GM18499 (cell line): ENCODE measurements around the gene TMEM151B.
"Not testable (repeated sequence)": the region's sequence is repeated elsewhere in the genome, so short reads cannot be mapped to it uniquely, and the experiment has no call there.

Source experiments
- ATAC-seq: cut with Tn5 transposase; IDR thresholded peaks from one replicate; pipeline ENCODE4 v1.9.1; 2021; ENCODE audit warnings: moderate number of reproducible peaks; ENCODE audit not compliant: insufficient read depth, unreplicated experiment

Gene TMEM151B

DNA sequence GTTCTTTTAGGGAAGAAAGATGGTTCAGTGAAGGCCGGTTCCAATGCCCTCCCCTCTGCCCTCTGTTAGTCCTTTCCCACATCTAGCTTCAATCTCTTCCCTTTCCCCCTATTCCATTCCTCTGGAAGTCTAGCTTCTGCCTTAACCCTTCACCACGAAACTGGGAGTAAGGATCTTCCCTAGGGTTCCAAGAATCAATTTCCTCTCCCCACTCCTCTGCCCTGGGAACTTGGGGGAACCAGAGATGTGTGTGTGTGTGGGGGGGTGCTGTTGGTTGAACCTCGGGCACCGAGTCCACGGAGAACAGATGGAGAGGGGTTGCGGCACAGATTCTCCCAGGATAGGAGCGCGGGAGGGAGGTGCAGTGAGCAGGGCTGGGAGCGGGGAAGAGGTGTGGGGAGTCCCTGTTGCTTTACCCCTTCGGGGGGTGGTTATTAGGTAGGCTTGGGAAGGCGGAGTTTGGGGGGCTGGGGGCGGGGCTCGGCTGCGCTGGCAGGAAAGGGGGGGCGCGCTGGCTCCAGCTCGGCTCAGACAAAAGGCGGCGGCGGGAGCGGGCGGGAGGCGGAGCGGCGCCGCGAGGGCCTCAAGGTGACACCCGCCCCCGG lies at the start of gene TMEM151B:
Gene TMEM151B (plus strand): TSS at position 530 of the 605 bp plus-strand sequence. CDS start 293 bp downstream, outside the sequence.
- no peak for ATAC-seq

DNA sequence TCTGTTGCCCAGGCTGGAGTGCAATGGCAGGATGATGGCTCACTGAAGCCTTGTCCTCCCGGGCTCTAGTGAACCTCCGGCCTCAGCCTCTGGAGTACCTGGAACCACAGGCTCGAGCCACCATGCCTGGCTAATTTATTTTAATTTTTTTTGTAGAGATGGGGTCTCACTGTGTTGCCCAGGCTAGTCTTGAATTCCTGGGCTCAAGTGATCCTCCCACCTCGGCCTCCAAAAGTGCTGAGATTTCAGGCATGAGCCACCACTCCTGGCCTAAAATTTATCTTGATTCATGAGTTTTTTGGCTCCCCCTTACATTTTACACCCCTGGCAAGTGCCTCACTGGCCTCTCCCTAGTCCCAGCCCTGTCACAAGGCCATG lies 49.3 kb upstream of the TMEM151B start:
- ATAC-seq = no peak

DNA sequence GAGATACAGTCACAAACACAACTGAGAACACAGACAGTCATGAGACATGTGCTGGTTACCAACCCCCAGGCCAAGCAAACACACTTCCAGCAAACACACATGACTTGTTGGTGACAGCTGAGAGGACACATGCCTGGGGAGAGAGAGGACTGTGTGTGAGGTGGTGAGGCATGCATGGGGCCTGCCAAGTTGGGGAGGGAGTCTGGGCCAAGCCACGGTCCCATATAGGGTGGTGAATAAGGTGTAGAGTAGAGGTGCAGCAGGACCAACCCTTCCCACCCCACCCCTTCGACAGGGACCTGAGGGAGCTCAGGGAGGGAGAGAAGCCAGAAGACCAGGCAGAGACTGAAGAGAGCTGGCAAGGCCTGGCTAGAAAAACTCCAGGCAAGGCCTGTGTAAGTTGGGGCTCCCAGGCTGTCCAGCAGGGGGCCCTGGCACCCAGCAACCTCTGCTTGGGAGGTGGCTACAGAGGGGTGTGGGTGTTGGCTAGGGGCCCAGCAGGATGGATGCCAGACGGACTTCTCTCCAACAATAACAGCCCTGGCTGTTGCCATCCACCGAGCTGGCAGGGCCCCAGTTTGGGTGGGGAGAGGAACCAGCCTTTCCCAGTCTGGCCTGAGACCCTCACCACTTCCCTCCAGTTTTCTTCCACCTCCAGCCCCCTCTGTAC lies 48.8 kb upstream of the TMEM151B start:
- ATAC-seq = no peak

DNA sequence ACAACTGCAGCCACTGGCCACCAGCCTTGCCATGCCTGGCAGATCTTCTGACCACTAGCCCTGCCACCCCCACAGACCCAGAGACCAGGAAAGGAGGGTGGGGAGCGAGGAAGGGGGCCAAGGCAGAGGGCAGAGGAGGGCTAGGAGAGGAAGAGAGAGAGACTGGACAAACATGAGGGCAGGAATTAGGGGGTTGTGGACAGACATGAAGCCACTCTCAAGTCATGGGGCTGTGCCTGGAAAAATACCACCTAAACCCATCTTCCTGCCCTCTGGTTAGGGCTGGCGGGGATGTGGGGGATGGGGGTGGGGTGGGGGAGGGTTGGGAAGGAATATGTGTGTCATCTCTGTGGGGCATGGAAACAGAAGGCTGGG lies 48.3 kb upstream of the TMEM151B start:
- no peak for ATAC-seq

DNA sequence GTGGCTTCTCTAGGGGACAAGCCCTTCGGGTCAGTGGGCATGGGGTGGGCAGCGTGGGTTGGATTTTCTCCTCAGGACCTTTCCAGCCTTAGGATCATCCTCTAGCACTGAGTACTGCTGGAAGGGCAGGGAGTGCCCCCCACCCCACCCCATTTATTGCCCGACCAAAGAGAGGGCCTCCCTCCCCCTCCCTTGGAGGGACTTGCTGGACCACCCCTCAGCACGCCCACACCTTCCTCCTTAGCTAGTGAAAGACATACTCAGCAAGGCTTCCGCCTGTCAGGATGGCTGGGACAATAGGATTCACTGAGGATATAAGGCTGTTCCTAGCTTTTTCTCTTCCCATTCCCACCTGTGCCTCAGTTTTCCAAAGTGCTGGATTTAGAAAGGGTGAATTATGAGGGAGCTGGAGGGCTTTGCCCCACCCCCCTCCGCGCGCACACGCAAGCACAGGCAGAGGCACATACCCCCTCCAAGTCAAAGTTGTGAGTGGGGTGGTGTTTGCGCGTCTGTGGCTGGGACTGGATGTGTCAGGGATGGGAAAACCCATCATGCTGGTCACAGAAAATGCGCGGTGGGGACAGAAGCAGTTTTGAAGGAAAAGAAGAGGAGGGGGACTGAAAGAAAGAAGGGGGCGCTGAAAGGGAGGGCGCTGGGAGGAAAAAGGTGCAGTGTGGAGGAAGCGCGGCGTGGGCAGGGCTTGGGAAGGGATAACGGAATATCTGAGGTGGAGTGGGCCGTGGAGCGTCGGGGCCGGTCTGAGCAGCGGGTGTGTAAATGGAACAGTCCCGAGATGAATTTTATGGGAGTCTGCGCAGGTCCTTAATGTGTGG lies 47.5 kb upstream of the TMEM151B start:
- no peak for ATAC-seq

DNA sequence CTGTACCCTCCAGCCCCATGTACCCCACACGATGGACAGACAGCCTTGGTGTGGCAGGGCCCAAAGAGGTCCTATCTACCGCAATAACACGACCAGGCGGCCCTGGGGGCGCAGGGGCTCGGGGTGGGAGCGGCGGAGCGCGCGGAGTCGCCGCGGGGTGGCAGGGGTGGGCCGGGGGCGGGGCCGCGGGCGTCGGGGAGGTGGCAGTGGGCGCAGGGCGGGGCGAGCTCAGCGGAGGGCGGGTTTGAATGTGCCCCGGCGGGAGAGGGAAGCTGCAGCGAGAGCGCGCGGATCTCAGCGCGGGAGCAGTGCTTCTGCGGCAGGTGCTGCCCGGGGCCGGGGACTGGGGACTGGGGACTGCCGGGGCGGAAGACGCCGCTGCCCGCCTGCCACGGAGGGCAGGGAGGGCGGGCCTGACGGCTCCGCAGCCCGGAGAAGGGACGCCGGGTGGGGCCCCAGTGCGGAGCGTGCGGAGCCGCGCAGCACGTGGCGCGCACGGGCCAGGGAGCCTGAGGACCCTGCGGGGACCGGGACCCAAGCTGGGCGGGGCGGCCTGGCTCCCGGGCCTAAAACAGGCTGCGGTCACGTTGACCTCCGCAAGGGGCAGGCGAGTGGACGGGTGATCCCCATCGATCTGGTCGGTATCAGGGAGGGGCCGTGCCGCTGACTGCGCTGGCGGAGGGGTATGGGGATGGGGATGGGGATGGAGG lies 46.8 kb upstream of the TMEM151B start, which contains the start of gene SLC29A1:
Gene SLC29A1 (plus strand): TSS at position 277 of the 710 bp plus-strand sequence. CDS start 3,719 bp downstream, outside the sequence.
- ATAC-seq = no peak

DNA sequence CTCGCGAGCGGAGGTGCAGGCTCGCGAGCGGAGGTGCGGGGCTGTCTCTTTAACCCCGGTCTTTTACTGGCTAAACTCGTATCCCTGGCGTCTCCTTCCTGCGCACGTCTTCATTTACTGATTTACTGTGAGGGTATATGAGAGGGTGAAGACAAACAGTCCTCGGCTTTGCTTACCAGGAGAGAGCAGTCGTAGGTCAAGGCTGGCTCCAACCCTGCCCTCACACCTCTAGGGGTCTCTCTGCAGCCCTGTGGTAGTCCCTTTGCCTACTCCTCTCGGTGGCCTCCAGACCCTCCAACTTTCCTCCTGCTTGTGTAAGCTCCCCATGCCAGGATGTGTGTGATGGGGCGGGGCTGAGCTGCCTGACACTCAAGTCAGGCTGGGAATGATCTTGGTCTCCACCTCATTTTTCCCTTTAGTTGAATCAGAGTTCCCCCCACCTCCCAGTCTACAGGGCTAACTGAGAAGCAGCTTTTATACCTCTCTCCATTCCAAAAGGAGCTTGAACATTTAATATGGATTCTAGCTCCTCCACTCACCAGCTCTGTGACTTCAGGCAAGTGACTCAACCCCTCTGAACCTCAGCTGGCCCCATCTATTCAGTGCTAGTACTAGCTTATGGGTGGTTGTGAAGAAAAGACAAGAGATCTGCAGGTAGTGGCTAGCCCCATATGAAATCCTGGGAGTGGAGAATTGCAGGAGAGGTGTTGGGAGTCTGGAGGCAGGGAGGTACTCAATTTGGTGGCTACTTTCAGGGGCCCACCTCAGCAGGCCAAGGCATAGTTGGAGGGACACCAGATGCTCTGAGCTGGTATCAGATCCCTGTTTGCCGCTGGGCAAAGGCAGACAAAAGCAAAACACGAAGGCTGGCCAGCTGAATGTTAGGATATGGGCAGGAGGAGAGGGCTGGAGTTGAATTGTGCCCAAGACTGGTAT lies 46.0 kb upstream of the TMEM151B start:
- no peak for ATAC-seq

DNA sequence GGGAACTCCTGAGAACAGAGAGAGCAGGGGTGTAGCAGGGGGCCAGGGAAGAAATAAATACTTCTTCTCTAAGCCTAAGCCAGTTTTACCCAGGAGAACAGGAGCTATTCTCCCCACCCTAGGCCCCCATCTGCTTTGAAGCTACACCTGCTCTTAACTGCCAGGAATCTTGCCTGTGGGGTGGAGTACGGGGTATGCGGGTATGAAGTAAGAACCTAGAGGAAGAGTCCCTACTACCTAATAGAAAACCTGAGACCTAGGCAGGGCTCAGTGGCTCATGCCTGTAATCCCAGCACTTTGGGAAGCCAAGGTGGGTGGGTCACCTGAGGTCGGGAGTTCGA lies 45.3 kb upstream of the TMEM151B start:
- ATAC-seq = no peak

DNA sequence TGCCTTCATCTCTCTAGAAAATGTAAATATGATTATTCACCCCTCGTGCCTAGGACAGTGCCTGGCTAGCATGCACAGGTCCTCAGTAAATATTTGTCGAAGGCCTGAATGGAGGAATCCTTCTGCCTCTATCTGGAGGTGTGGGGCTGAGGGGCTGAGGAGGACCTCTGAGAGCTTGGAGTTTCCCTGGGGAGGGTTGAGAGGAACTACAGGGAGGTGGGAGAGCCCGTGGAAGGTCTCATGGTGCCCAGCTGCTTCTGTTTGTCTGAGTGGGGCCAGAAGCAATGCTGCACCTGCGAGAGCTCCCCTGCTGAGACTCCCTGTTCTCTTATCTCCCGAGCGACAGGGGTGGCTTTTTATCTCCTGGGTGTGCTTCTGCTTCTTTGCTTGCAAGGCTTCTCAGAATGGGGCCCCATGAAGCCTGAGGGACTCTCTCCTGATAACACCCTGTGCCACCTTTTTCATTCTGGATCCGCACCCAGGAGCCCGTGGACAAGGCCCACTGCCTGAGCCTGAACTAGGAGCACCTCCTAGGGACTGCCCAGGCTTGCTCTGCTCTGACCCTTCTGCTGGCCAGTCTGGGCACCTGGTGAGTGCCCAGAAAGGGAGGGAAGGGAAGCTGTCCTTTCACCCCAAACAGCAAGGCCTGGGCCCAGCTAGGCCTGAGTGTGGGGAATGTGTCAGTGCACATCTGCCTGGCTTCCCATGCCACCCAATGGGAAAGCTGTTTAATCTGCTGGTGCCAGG lies 44.5 kb upstream of the TMEM151B start:
- ATAC-seq = no peak

DNA sequence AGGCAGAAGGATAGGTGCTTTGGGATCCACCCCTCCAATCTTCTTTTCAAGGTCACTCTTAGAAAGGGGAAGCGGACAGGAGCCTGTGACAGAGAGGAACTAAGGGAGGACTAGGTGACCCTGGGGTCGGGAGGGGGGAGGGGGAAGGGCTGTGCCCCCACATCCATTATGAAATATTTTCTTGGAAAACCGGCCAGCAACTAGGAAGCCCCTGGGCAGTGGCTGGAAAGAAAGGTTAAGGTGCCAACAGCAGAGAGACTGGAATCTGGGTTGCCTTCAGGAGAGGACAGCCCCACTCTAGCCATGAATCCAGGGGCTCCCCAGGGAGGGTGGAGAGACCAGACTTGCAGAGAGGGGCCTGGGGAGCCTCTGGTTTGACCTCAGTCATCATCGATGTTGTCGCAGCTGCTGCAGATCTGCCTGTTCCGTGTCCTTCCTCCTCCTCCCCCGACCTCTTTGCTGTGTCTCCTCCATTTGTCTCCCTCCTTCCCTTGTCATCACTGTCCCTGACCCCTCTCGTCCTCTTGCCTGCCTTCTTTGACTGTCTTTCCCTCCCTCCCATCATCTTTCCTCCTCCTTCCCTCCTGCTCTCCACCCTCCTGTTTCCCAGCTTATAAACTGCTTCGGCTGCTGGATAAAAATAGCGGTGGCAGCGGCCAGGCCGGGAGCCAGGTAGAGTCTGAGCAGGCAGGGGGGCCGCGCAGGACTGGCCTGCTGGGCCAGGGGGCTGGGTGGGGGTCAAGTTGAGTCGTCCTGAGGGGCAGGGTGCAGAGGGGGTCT lies 43.7 kb upstream of the TMEM151B start:
- ATAC-seq = no peak

DNA sequence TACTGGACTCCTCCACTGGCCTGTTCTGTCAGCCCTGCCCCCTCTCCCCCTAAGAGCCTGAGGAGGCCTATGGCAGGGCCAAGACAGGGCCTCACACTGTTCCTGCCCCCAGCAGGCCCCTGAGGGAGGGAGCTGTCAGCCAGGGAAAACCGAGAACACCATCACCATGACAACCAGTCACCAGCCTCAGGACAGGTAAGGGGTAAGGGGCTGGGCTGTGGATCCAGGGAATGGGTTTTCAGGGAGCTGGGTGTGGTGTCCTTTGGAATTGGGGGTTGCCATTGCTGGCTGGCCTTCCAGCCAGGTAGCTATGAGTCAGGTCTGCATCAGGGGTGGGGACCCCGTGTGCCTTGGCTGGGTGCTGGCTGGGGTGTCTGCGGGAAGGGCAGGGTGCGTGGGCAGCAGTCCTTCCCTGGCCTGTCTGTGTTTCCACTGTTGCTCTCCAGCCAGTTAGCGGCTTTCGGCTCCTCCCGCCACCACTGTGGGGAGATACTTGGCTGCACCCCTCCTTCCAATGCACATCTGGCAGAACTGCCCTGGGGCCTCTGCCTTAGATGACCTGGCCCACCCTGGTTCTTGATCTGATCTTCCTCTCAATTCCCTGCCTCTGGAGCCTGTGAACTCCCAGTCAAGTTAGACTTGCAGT lies 43.0 kb upstream of the TMEM151B start:
- ATAC-seq = no peak

DNA sequence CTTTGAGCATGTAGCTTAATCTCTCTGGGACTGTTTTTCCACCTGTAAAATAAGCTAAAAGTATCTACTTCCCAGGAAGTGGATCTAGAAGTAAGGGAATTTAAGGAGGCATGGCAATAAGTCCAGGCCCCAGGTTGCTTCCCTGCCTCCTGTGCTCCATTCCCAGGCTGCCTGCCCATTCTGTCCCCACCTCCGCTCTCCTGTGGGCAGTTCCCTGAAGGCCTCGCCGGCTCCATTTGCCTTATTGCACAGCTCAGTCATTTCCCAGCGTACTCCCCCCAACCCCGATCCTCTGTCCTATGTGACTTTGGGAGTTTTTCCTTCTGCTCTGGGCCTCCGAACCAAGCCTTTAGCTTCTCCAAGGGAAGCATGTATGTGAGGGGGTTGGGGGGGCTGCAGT lies 42.2 kb upstream of the TMEM151B start:
- no peak for ATAC-seq

DNA sequence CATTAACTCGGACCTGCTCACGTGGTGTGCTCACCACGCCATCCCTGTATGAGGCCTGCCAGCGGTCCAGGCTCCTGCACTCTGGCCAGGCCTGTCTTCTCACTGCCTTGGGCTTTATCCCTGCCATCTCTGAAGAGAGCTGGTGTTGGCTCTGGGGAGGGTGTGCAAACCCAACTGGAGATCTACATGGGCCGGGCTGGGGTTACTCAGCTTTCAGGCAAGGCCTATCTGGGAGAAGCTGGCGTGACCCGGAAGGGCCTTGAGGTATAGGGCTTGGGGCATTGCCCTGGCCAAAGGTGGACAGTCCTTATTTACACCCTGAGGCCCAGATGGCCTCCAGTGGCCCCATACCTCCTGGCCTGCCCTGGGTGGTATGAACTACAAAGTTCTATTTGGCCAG lies 41.8 kb upstream of the TMEM151B start:
- ATAC-seq = no peak

DNA sequence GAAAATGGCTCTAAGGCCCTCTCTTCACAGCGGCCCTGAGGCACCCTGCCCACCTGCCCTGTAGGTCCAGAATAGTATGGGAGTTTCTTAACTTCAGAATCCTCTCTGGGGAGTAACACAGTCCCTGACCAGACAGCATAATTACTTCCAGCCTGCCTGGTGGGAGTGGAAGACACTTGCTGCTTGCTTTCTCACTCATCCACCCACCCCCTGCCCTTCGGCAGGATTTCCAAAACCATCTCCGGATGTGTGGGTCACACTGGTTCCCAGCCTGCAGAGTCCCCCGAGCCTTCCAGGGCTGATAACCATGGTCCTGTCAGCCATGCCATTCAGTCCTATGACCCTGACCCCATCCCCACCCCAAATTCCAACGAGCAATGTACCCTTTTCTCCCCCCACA lies 41.4 kb upstream of the TMEM151B start:
- ATAC-seq = no peak

DNA sequence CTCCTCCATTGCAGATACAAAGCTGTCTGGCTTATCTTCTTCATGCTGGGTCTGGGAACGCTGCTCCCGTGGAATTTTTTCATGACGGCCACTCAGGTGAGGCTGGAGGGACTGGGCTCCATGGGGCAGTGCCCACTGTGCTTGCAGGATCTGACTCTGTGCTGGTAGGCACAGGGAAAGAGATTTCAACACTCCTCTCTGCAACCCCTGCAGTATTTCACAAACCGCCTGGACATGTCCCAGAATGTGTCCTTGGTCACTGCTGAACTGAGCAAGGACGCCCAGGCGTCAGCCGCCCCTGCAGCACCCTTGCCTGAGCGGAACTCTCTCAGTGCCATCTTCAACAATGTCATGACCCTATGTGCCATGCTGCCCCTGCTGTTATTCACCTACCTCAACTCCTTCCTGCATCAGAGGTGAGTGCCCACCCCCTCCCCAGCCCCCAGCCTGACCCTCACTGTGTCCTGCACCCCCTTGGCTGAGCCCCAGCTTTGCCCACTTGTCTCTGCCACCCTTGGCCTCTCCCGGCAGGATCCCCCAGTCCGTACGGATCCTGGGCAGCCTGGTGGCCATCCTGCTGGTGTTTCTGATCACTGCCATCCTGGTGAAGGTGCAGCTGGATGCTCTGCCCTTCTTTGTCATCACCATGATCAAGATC lies 40.7 kb upstream of the TMEM151B start:
- no peak for ATAC-seq

DNA sequence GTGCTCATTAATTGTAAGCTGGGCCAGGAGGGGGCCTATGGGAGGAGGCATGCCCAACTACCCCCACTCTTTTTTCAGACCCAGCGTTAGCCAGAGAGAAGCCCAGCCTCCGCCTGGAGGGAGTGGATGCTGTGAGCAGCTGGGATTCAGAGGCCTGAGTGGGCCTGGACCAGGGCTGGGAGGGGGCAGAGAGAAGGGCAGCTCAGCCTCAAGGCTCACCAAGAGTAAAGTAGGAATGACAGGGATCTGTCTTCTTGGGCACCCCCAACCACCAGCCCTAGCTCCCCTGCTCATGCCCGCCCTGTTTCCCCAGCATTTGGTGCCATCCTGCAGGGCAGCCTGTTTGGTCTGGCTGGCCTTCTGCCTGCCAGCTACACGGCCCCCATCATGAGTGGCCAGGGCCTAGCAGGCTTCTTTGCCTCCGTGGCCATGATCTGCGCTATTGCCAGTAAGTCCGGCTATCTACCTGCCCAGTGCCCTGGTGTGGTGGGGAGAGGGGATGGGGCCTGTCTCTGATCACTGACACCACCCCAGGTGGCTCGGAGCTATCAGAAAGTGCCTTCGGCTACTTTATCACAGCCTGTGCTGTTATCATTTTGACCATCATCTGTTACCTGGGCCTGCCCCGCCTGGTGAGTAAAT lies 40.1 kb upstream of the TMEM151B start:
- ATAC-seq = no peak

DNA sequence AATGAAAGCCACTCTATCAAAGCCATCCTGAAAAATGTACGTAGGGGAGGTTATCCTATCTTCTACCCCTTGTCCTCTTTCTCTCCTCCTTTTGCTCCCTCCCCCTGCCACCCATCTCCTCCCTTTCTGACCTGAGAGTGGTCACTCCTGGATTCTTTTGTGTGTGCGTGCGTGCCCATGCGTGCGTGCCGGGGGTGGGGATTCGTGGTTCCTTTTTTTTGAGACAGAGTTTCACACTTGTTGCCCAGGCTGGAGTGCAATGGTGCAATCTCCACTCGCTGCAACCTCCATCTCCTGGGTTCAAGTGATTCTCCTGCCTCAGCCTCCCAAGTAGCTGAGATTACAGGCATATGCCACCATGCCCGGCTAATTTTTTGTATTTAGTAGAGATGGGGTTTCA lies 38.8 kb upstream of the TMEM151B start:
- not testable (repeated sequence) for ATAC-seq
